Gastrocnemius medialis (tissue), 4 donors: Measurements from ENCODE around the gene CTCF. TPM values are rescaled to one million over a fixed set of nuclear protein-coding genes. Genes with fewer than 3 reads are reported as not detected.

Experiments
- ATAC-seq, 2 donors: fragments of 150-250 bp; one replicate each; pipeline ENCODE4 v1.9.1; 2016
- DNase-seq, 2 donors: peaks; one replicate each; pipeline ENCODE4 v3.0.0-alpha.2; 2019
- H3K27ac ChIP-seq, 4 donors: fragments of 200-600 bp; sonication (generic); 1 replicate in 1 of 4; 2 replicates in 3 of 4; pipeline ENCODE4 v1.5.1; 2016 to 2018; ENCODE audit warnings: mild to moderate bottlenecking in 2 of 4, moderate library complexity in 1 of 4
- H3K27me3 ChIP-seq, 3 donors: fragments of 200-600 bp; sonication (generic) in 2 of 3; 1 replicate in 1 of 3; 2 replicates in 2 of 3; pipeline versions ENCODE4 v1.5.1 to v1.6.0; 2016 to 2019; ENCODE audit warnings: mild to moderate bottlenecking in 1 of 3, moderate library complexity in 1 of 3
- H3K36me3 ChIP-seq, 2 donors: fragments of 200-600 bp; sonication (generic) in 1 of 2; one replicate each; pipeline ENCODE4 v1.5.1; 2017 to 2018
- H3K4me1 ChIP-seq, 2 donors: fragments of 200-600 bp; sonication (generic) in 1 of 2; one replicate each; pipeline ENCODE4 v1.5.1; 2016 to 2017; ENCODE audit warnings: mild to moderate bottlenecking in 2 of 2
- H3K4me3 ChIP-seq, 4 donors: fragments of 200-600 bp; sonication (generic) in 3 of 4; 1 replicate in 1 of 4; 2 replicates in 3 of 4; pipeline ENCODE4 v1.5.1; 2016 to 2019; ENCODE audit warnings: mild to moderate bottlenecking in 2 of 4
- H3K9me3 ChIP-seq, 3 donors: fragments of 200-600 bp; sonication (generic) in 2 of 3; 1 replicate in 1 of 3; 2 replicates in 2 of 3; pipeline ENCODE4 v1.5.1; 2016 to 2019
- POLR2A ChIP-seq, 2 donors: fragments of 450-650 bp; IDR thresholded peaks; one replicate each; pipeline ENCODE4 v1.6.1; 2017; ENCODE audit warnings: antibody characterized with exemption in 2 of 2, mild to moderate bottlenecking in 2 of 2, moderate library complexity in 2 of 2
- in situ Hi-C, 4 donors: fragments of 200-750 bp; cut with MboI; loops; one replicate each; pipeline versions ENCODE4 v1.15.0 to v1.8.0; 2017; ENCODE audit warnings: low sequenced_read_pairs in 4 of 4
- intact Hi-C: fragments of 100-400 bp; cut with DNase I; formaldehyde crosslinking; loops from one replicate; pipeline ENCODE4 v1.15.1; 2023; ENCODE audit warnings: low total_unique reads
- total RNA-seq, 4 donors: library from RNA; depleted of rRNA; stranded (reverse); fragments of >200 nt; gene quantifications; one replicate each; pipeline versions ENCODE4 v1.1.0 to v1.2.3, GENCODE V29; 2016
- TF ChIP-seq, protein P1 (sequence below), 5 experiments: fragments of 450-650 bp in 3 of 5; fragments of 200-600 bp in 2 of 5; sonication (generic) in 2 of 5; IDR thresholded peaks in 4 of 5; conservative IDR thresholded peaks in 1 of 5; 1 replicate in 4 of 5; 2 replicates in 1 of 5; pipeline ENCODE4 v1.5.1; 2016 to 2019; ENCODE audit warnings: antibody characterized with exemption in 5 of 5, mild to moderate bottlenecking in 3 of 5, moderate library complexity in 3 of 5

Gene CTCF
- total RNA-seq, 4 donors from 2014 or later: 25.9 to 35.9 (median 30.3) TPM

DNA sequence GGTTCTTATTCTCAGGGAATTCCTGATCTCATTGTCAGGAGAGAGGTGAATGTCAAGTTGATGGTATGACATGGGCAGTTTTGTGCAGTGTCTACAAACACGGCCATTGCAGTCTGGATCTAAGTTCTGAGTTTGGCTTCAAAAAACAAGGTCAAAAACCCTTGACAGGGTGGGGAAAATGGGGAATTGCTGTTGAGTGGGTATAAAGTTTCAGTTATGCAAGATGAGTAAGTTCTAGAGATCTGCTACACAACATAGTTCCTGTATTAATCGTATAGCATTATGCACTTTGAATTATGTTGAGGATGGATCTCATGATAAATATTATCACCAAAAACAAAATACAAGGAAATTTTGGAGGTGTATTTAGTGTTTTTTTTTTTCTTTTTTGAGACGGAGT lies 46.0 kb downstream of the CTCF start:
- H3K36me3 ChIP-seq: peaks cover 0 to 27% of the 10 kb centered on the region in 2 donors
- no peak overlapping the region for H3K27ac ChIP-seq
- intact Hi-C loops: no loop called here
- H3K9me3 ChIP-seq: no peaks in the 10 kb centered on the region
- ATAC-seq: no peak
- in situ Hi-C loops: no loop called here
- H3K4me3 ChIP-seq: no peak overlapping the region
- no peaks in the 10 kb centered on the region for H3K4me1 ChIP-seq
- no peaks in the 10 kb centered on the region for H3K27me3 ChIP-seq
- no peak for DNase-seq
- TF ChIP-seq, protein P1, sequence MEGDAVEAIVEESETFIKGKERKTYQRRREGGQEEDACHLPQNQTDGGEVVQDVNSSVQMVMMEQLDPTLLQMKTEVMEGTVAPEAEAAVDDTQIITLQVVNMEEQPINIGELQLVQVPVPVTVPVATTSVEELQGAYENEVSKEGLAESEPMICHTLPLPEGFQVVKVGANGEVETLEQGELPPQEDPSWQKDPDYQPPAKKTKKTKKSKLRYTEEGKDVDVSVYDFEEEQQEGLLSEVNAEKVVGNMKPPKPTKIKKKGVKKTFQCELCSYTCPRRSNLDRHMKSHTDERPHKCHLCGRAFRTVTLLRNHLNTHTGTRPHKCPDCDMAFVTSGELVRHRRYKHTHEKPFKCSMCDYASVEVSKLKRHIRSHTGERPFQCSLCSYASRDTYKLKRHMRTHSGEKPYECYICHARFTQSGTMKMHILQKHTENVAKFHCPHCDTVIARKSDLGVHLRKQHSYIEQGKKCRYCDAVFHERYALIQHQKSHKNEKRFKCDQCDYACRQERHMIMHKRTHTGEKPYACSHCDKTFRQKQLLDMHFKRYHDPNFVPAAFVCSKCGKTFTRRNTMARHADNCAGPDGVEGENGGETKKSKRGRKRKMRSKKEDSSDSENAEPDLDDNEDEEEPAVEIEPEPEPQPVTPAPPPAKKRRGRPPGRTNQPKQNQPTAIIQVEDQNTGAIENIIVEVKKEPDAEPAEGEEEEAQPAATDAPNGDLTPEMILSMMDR (IDR thresholded peaks at IDR 0.05 in 4 of 5, conservative IDR thresholded peaks at IDR 0.05 in 1 of 5): no peak
- no peak for TF ChIP-seq POLR2A (IDR thresholded peaks at IDR 0.05)

DNA sequence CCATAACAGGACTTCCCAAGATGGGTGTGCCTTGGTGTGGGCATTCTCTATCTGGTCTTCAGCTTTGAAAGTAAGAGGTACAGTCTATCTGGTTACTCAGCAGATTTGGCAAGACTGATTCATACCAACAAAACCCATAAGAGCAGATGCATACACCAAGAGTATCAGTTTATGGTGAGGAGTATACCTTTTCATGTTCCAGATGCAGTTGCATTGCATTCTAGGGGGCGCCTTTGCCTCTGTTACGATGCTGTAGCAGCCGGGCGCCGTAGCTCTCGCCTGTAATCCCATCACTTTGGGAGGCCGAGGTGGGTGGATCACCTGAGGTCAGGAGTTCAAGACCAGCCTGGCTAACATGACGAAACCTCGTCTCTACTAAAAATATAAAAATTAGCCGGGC lies 51.5 kb downstream of the CTCF start:
- no peaks in the 10 kb centered on the region for H3K27me3 ChIP-seq
- H3K4me1 ChIP-seq: no peaks in the 10 kb centered on the region
- ATAC-seq (no peak), DNase-seq (no peak)
- no peak for TF ChIP-seq POLR2A (IDR thresholded peaks at IDR 0.05)
- TF ChIP-seq, protein P1 (IDR thresholded peaks at IDR 0.05 in 4 of 5, conservative IDR thresholded peaks at IDR 0.05 in 1 of 5): no peak
- in situ Hi-C loops: no loop called here
- no peaks in the 10 kb centered on the region for H3K9me3 ChIP-seq
- peaks cover 6 to 76% of the 10 kb centered on the region in 2 donors for H3K36me3 ChIP-seq
- intact Hi-C loops: no loop called here
- no peak overlapping the region for H3K27ac ChIP-seq
- no peak overlapping the region for H3K4me3 ChIP-seq

DNA sequence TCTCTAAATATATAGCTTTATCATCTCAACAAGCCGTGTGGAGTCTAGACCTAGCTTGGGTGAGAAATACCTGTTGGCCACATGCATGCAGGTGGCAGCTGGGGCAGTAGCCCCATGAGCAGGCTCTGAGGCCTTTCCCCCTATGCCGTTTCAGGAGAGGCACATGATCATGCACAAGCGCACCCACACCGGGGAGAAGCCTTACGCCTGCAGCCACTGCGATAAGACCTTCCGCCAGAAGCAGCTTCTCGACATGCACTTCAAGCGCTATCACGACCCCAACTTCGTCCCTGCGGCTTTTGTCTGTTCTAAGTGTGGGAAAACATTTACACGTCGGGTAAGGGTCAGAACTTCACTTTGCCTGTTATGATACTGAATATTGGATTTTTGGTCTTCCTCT lies 65.9 kb downstream of the CTCF start:
- H3K27me3 ChIP-seq: no peaks in the 10 kb centered on the region
- ATAC-seq: no peak

DNA sequence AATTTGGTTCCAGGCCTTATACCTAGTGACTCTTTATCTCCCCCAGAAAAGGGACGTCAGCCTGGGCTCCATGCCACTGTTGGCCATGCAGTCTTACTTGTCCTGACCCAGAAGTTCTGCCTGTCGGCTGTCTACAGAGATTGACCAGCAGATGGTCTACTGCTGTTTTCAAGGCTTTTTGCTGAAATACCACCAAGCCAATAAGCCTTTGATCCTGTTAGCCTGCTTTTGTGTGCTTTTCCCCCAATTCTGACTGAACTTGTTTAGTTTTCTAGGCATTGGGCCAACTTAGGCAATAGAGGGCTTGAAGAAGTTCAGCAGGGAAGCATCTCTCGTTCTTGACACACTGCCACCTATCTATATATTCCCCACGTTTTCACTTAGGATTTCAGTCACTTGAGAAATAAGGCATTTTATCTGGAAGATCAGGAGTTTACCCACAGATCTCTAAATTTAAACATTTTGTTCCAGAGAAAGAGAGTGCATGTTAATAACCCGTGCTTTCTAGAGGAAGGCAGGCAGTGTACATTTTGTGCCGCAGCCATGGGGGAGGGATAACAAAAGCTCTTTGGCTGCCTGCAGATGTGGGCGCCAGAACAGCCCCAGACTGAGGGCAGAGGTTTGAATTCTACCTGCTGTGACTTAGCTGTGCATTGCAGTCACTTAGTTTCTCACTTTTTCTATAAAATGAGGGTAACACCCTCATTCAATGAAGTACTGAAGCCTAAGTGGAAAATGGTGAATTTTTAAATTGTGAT lies 70.3 kb downstream of the CTCF start:
- no peak for TF ChIP-seq POLR2A (IDR thresholded peaks at IDR 0.05)
- TF ChIP-seq, protein P1 (IDR thresholded peaks at IDR 0.05 in 4 of 5, conservative IDR thresholded peaks at IDR 0.05 in 1 of 5): no peak
- Histone ChIP-seq H3K27me3 (no peaks in the 10 kb centered on the region), H3K4me1 (no peaks in the 10 kb centered on the region), H3K36me3 (peaks cover 0 to 72% of the 10 kb centered on the region in 2 donors), H3K27ac (no peak overlapping the region), H3K9me3 (no peaks in the 10 kb centered on the region), H3K4me3 (no peak overlapping the region)
- DNase-seq (no peak), ATAC-seq (no peak)
- intact Hi-C loops: no loop called here
- in situ Hi-C loops: loop anchor here in 2 of 4 donors (5.0 to 25.0 kb wide), 2 partner anchors 65 to 120 kb away; no protein-coding TSS in a partner anchor

More for the DNA sequence above, 65.9 kb downstream of the CTCF start:
- TF ChIP-seq, protein P1 (IDR thresholded peaks at IDR 0.05 in 4 of 5, conservative IDR thresholded peaks at IDR 0.05 in 1 of 5): no peak
- no peak for TF ChIP-seq POLR2A (IDR thresholded peaks at IDR 0.05)
- intact Hi-C loops (no loop called here), in situ Hi-C loops (loop anchor here in 1 of 4 donors (25.0 kb wide), 1 partner anchor 116 kb away; no protein-coding TSS in a partner anchor)
- Histone ChIP-seq H3K4me3 (no peak overlapping the region), H3K27ac (no peak overlapping the region), H3K4me1 (no peaks in the 10 kb centered on the region), H3K9me3 (no peaks in the 10 kb centered on the region), H3K36me3 (peaks cover 4 to 87% of the 10 kb centered on the region in 2 donors)
- DNase-seq: no peak
